GM23338 (cell line): ENCODE data around the gene LAMC3. TPM values are rescaled to one million over a fixed set of nuclear protein-coding genes. Genes with fewer than 3 reads are reported as not detected.

Experiments used
- ATAC-seq: fragments of 200-7000 bp; cut with Tn5 transposase; 3 replicates; pipeline ENCODE4 v1.9.1; 2020
- DNase-seq: peaks from one replicate; pipeline ENCODE4 v3.0.0-alpha.2; 2015; ENCODE audit warnings: low spot score
- H2AFZ ChIP-seq: fragments of 200-600 bp; sonication (generic); 2 replicates; pipeline ENCODE4 v1.8.0; 2016; ENCODE audit warnings: antibody characterized with exemption, mild to moderate bottlenecking, moderate library complexity
- H3F3A ChIP-seq: fragments of 200-600 bp; sonication (generic); replicated peaks from 2 replicates; pipeline ENCODE4 v1.8.0; 2017; ENCODE audit warnings: antibody characterized with exemption, mixed run types, low read depth
- H3K27ac ChIP-seq: fragments of 200-600 bp; sonication (generic); 2 replicates; pipeline ENCODE4 v1.6.1; 2016; ENCODE audit warnings: low read depth
- H3K27me3 ChIP-seq: fragments of 200-600 bp; sonication (generic); 2 replicates; pipeline ENCODE4 v1.8.0; 2016; ENCODE audit warnings: mild to moderate bottlenecking, mixed run types, moderate library complexity; ENCODE audit not compliant: insufficient read depth
- H3K36me3 ChIP-seq: fragments of 200-600 bp; sonication (generic); 2 replicates; pipeline ENCODE4 v1.8.0; 2016; ENCODE audit warnings: mild to moderate bottlenecking; ENCODE audit not compliant: insufficient read depth
- H3K4me1 ChIP-seq: fragments of 200-600 bp; sonication (generic); 2 replicates; pipeline ENCODE4 v1.8.0; 2016; ENCODE audit warnings: mild to moderate bottlenecking, moderate library complexity; ENCODE audit not compliant: insufficient read depth
- H3K4me2 ChIP-seq: fragments of 200-600 bp; sonication (generic); 2 replicates; pipeline ENCODE4 v1.7.1; 2017; ENCODE audit warnings: mixed run types
- H3K4me3 ChIP-seq: fragments of 200-600 bp; sonication (generic); 2 replicates; pipeline ENCODE4 v1.6.1; 2016; ENCODE audit warnings: mixed run types
- H3K79me2 ChIP-seq: fragments of 200-600 bp; sonication (generic); replicated peaks from 2 replicates; pipeline ENCODE4 v1.8.0; 2017; ENCODE audit warnings: mild to moderate bottlenecking; ENCODE audit not compliant: insufficient read depth
- H3K9me2 ChIP-seq: fragments of 200-600 bp; sonication (generic); 2 replicates; pipeline ENCODE4 v1.8.0; 2017; ENCODE audit not compliant: insufficient read depth
- H4K20me1 ChIP-seq: fragments of 200-600 bp; sonication (generic); replicated peaks from 2 replicates; pipeline ENCODE4 v1.8.0; 2017; ENCODE audit warnings: mild to moderate bottlenecking; ENCODE audit not compliant: insufficient read depth
- H3K27ac Mint-ChIP-seq: 2 replicates; pipeline ENCODE4 v1.8.0; 2020; ENCODE audit warnings: inconsistent platforms, mild to moderate bottlenecking, moderate library complexity, mixed read lengths
- H3K27me3 Mint-ChIP-seq: 3 replicates; pipeline ENCODE4 v1.8.0; 2022; ENCODE audit warnings: low read depth, mild to moderate bottlenecking, moderate library complexity, mixed read lengths, inconsistent platforms; ENCODE audit not compliant: insufficient read depth, poor library complexity
- H3K36me3 Mint-ChIP-seq: 3 replicates; pipeline ENCODE4 v1.8.0; 2021; ENCODE audit warnings: low read depth, mild to moderate bottlenecking, inconsistent platforms, moderate library complexity, mixed read lengths
- H3K4me1 Mint-ChIP-seq: 3 replicates; pipeline ENCODE4 v1.8.0; 2020; ENCODE audit warnings: mild to moderate bottlenecking, inconsistent platforms, mixed read lengths
- H3K4me3 Mint-ChIP-seq: 3 replicates; pipeline ENCODE4 v1.8.0; 2021; ENCODE audit warnings: moderate library complexity, mild to moderate bottlenecking, inconsistent platforms, mixed read lengths
- H3K9me3 Mint-ChIP-seq: 3 replicates; pipeline ENCODE4 v1.8.0; 2020; ENCODE audit warnings: moderate library complexity, mild to moderate bottlenecking, inconsistent platforms, mixed read lengths
- CREB1 ChIP-seq: fragments of 250-450 bp; sonication (Bioruptor Pico); IDR thresholded peaks from 2 replicates; pipeline ENCODE4 v1.5.0; 2020; ENCODE audit warnings: low read depth, mild to moderate bottlenecking, moderate library complexity
- CTCF ChIP-seq, 2 experiments: fragments of 200-600 bp in 1 of 2; sonication (generic) in 1 of 2; conservative IDR thresholded peaks; 2 replicates each; pipeline versions ENCODE4 v1.5.1 to v1.6.1; 2016 to 2017; ENCODE audit warnings: antibody characterized with exemption in 2 of 2, low read depth in 2 of 2, mild to moderate bottlenecking in 2 of 2, moderate library complexity in 1 of 2
- ETS1 ChIP-seq: IDR thresholded peaks from 2 replicates; pipeline ENCODE4 v1.6.1; 2016; ENCODE audit warnings: antibody characterized with exemption
- EZH2 ChIP-seq: fragments of 200-600 bp; sonication (generic); IDR thresholded peaks from one replicate; pipeline ENCODE4 v1.8.0; 2017; ENCODE audit warnings: antibody characterized with exemption, mild to moderate bottlenecking, low read depth; ENCODE audit not compliant: unreplicated experiment
- EZH2phosphoT487 ChIP-seq: fragments of 200-600 bp; sonication (generic); IDR thresholded peaks from one replicate; pipeline ENCODE4 v1.8.1; 2018; ENCODE audit warnings: antibody characterized with exemption; ENCODE audit not compliant: unreplicated experiment
- JUNB ChIP-seq: IDR thresholded peaks from one replicate; pipeline ENCODE4 v1.6.1; 2016; ENCODE audit warnings: antibody characterized with exemption; ENCODE audit not compliant: unreplicated experiment
- NANOG ChIP-seq: IDR thresholded peaks from 2 replicates; pipeline ENCODE4 v1.6.1; 2016; ENCODE audit warnings: antibody characterized with exemption, borderline replicate concordance
- POLR2AphosphoS5 ChIP-seq: IDR thresholded peaks from 2 replicates; pipeline ENCODE4 v1.6.1; 2016; ENCODE audit warnings: antibody characterized with exemption, low read depth
- REST ChIP-seq: IDR thresholded peaks from one replicate; pipeline ENCODE4 v1.6.1; 2018; ENCODE audit warnings: antibody characterized with exemption; ENCODE audit not compliant: unreplicated experiment
- STAT1 ChIP-seq: IDR thresholded peaks from one replicate; pipeline ENCODE4 v1.6.1; 2016; ENCODE audit warnings: antibody characterized with exemption; ENCODE audit not compliant: unreplicated experiment
- ZNF114 ChIP-seq: fragments of 250-450 bp; sonication (Bioruptor Pico); IDR thresholded peaks from 2 replicates; pipeline ENCODE4 v1.5.0; 2020; ENCODE audit warnings: mild to moderate bottlenecking, moderate library complexity
- ZNF331 ChIP-seq: fragments of 250-450 bp; sonication (Bioruptor Pico); IDR thresholded peaks from 2 replicates; pipeline ENCODE4 v1.5.0; 2020; ENCODE audit warnings: low read depth, mild to moderate bottlenecking, moderate library complexity
- ZNF462 ChIP-seq: fragments of 250-450 bp; sonication (Bioruptor Pico); IDR thresholded peaks from 2 replicates; pipeline ENCODE4 v1.5.0; 2020; ENCODE audit warnings: mild to moderate bottlenecking, moderate library complexity
- polyA plus RNA-seq: library from polyadenylated mRNA; unstranded; fragments of >200 nt; fragmentation: Nextera tagmentation; extraction: Ambion mirVana; gene quantifications from 2 replicates; pipeline ENCODE4 v1.2.1, GENCODE V29; 2016
- total RNA-seq: library from RNA; depleted of rRNA; stranded (reverse); fragments of >200 nt; shearing (Covaris generic); gene quantifications from 2 replicates; pipeline ENCODE4 v1.2.3, GENCODE V29; 2014

LAMC3 gene
- total and polyA plus RNA-seq, 2 experiments from 2014 or later: 9.0 to 27.4 TPM

- H3K27ac Mint-ChIP-seq: no peak overlapping the region
- H3K4me1 ChIP-seq: no peaks in the 10 kb centered on the region; the same call in 1 of the 2 replicates
- no peak overlapping the region for H2AFZ ChIP-seq
- H3K27ac ChIP-seq: no peak overlapping the region
- no peak overlapping the region for H3K4me2 ChIP-seq
- H3K36me3 ChIP-seq: no peaks in the 10 kb centered on the region
- no peak for TF ChIP-seq POLR2AphosphoS5
- no peak for TF ChIP-seq STAT1
- no peak for TF ChIP-seq EZH2
- TF ChIP-seq CREB1 (CRISPR knock-in tag): no peak
- no peak for TF ChIP-seq ETS1
- no peak for TF ChIP-seq ZNF462 (CRISPR knock-in tag)
- no peak for TF ChIP-seq ZNF331 (CRISPR knock-in tag)
- no peak for TF ChIP-seq NANOG
- TF ChIP-seq EZH2phosphoT487: no peak
- TF ChIP-seq JUNB: no peak
- no peak for TF ChIP-seq ZNF114
- TF ChIP-seq CTCF (conservative IDR thresholded peaks at IDR 0.05; ENCODE audit: low read depth in 2 of 2): no peak
- no peak for TF ChIP-seq REST
- no peaks in the 10 kb centered on the region for H3K9me2 ChIP-seq
- H3K27me3 ChIP-seq: no peaks in the 10 kb centered on the region
- peaks cover 12% of the 10 kb centered on the region for H3K27me3 Mint-ChIP-seq
- no peaks in the 10 kb centered on the region for H3K9me3 Mint-ChIP-seq
- no peak overlapping the region for H3K4me3 Mint-ChIP-seq
- no peaks in the 10 kb centered on the region for H3F3A ChIP-seq
- no peak overlapping the region for H3K4me3 ChIP-seq
- H3K4me1 Mint-ChIP-seq: peaks cover 7% of the 10 kb centered on the region
- no peak for DNase-seq
- H3K36me3 Mint-ChIP-seq: no peaks in the 10 kb centered on the region; the same call in 2 of the 3 replicates
- ATAC-seq: no peak
- H4K20me1 ChIP-seq: no peaks in the 10 kb centered on the region
- no peaks in the 10 kb centered on the region for H3K79me2 ChIP-seq
Measured at GRCh38 chr9:131027872-131028179, 18.9 kb downstream of the LAMC3 start.
